ENCODE results near the gene TOM1. TPM values are rescaled to one million over a fixed set of nuclear protein-coding genes. Genes with fewer than 3 reads are reported as not detected.

The TOM1 gene
- total RNA-seq, 1 experiment from 2014 or later = 49.1 TPM

DNA sequence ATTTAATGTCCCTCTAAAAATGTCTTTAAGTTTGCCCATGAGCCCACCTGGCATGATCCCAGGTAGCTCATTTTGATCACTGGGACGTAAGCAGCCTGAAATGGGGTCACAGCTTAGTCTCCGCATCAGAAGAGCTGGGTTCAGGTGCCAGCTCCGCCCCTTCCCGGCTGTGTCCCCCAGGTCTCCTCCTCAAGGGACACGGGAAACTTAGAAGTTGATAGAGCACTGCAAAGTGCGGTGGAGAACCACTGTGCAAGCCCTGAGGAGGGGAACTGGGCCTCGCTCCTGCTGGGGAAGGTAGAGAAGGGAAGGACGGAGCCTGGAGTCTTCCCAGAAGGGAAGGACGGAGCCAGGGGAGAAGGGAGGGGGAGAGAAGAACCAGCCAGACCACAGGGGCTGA, 7.7 kb downstream of the TOM1 start:
- no TSS peak for BruUV-seq (replicated peaks)
- DNase-seq = no peak
- TF ChIP-seq CTCF (IDR thresholded peaks at IDR 0.05; ENCODE audit: unreplicated experiment) = no peak
- no peak overlapping the region for H3K4me3 Mint-ChIP-seq (ENCODE audit: low read depth, unreplicated experiment)
- no peaks in the 10 kb centered on the region for H3K9me3 Mint-ChIP-seq (ENCODE audit: low read depth, unreplicated experiment)
- H3K27ac Mint-ChIP-seq (ENCODE audit: unreplicated experiment) = peak overlapping the region; percentile 87
- CTCF ChIA-PET = no interaction called here
- peaks cover 36% of the 10 kb centered on the region for H3K36me3 Mint-ChIP-seq (ENCODE audit: insufficient read depth, unreplicated experiment)
- peaks cover 58% of the 10 kb centered on the region for H3K4me1 Mint-ChIP-seq (ENCODE audit: low read depth, unreplicated experiment)
- intact Hi-C loops (cut with micrococcal nuclease; ENCODE audit: unreplicated experiment) = no loop called here
- no peaks in the 10 kb centered on the region for H3K27me3 Mint-ChIP-seq (ENCODE audit: unreplicated experiment)

DNA sequence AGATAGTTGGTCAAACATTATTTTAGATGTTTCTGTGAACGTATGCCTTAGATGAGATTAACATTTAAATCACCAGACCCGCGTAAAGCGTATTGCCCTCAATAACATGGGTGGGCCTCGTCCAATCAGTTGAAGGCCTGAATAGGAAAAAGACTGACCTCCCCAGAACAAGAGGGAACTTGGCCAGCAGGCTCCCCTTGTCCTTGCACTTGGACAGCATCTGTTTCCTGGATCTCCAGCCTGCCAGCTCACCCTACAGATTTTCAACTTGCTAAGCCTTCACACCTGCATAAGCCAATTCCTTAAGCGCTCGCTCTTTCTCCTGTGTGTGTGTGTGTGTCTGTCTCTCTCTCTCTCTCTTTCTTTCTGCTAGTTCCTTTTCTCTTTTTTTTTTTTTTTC, 8.2 kb downstream of the TOM1 start:
- DNase-seq = no peak
- H3K36me3 Mint-ChIP-seq (ENCODE audit: insufficient read depth, unreplicated experiment) = peaks cover 42% of the 10 kb centered on the region
- BruUV-seq (replicated peaks) = no TSS peak
- H3K9me3 Mint-ChIP-seq (ENCODE audit: low read depth, unreplicated experiment) = peaks cover 3% of the 10 kb centered on the region
- no peak overlapping the region for H3K4me3 Mint-ChIP-seq (ENCODE audit: low read depth, unreplicated experiment)
- no peak overlapping the region for H3K27ac Mint-ChIP-seq (ENCODE audit: unreplicated experiment)
- CTCF ChIA-PET = no interaction called here
- intact Hi-C loops (cut with micrococcal nuclease; ENCODE audit: unreplicated experiment) = no loop called here
- TF ChIP-seq CTCF (IDR thresholded peaks at IDR 0.05; ENCODE audit: unreplicated experiment) = no peak
- no peaks in the 10 kb centered on the region for H3K27me3 Mint-ChIP-seq (ENCODE audit: unreplicated experiment)
- H3K4me1 Mint-ChIP-seq (ENCODE audit: low read depth, unreplicated experiment) = peaks cover 59% of the 10 kb centered on the region

GRCh38 chr22:35308480-35309021, 8.9 kb downstream of the TOM1 start:
- no peak for TF ChIP-seq CTCF (IDR thresholded peaks at IDR 0.05; ENCODE audit: unreplicated experiment)
- CTCF ChIA-PET = no interaction called here
- peaks cover 60% of the 10 kb centered on the region for H3K4me1 Mint-ChIP-seq (ENCODE audit: low read depth, unreplicated experiment)
- DNase-seq = no peak
- no peak overlapping the region for H3K4me3 Mint-ChIP-seq (ENCODE audit: low read depth, unreplicated experiment)
- no peaks in the 10 kb centered on the region for H3K27me3 Mint-ChIP-seq (ENCODE audit: unreplicated experiment)
- peaks cover 3% of the 10 kb centered on the region for H3K9me3 Mint-ChIP-seq (ENCODE audit: low read depth, unreplicated experiment)
- no TSS peak for BruUV-seq (replicated peaks)
- intact Hi-C loops (cut with micrococcal nuclease; ENCODE audit: unreplicated experiment) = no loop called here
- no peak overlapping the region for H3K27ac Mint-ChIP-seq (ENCODE audit: unreplicated experiment)
- H3K36me3 Mint-ChIP-seq (ENCODE audit: insufficient read depth, unreplicated experiment) = peaks cover 43% of the 10 kb centered on the region

- H3K4me3 Mint-ChIP-seq (ENCODE audit: low read depth, unreplicated experiment) = peak overlapping the region; percentile 56
- BruUV-seq (replicated peaks) = no TSS peak
- H3K36me3 Mint-ChIP-seq (ENCODE audit: insufficient read depth, unreplicated experiment) = peaks cover 34% of the 10 kb centered on the region
- H3K27me3 Mint-ChIP-seq (ENCODE audit: unreplicated experiment) = no peaks in the 10 kb centered on the region
- CTCF ChIA-PET = interaction anchor here (0.5 to 4.6 kb wide), 5 partner anchors 9 to 1171 kb away, joined by 3 to 34 read pairs (median 5); partner anchors contain the start of gene TOM1
- intact Hi-C loops (cut with micrococcal nuclease; ENCODE audit: unreplicated experiment) = no loop called here
- H3K4me1 Mint-ChIP-seq (ENCODE audit: low read depth, unreplicated experiment) = peaks cover 76% of the 10 kb centered on the region
- peaks cover 3% of the 10 kb centered on the region for H3K9me3 Mint-ChIP-seq (ENCODE audit: low read depth, unreplicated experiment)
- H3K27ac Mint-ChIP-seq (ENCODE audit: unreplicated experiment) = peak overlapping the region; percentile 99
- peak; percentile 43 for DNase-seq
- no peak for TF ChIP-seq CTCF (IDR thresholded peaks at IDR 0.05; ENCODE audit: unreplicated experiment)
Observed at GRCh38 chr22:35310556-35311550, 11.2 kb downstream of the TOM1 start.

Measured in Calu3 (cell line).